ENCODE data around the gene PEPD. TPM values are rescaled to one million over a fixed set of nuclear protein-coding genes. Genes with fewer than 3 reads are reported as not detected.

The PEPD gene
- total RNA-seq, 1 experiment from 2014 or later, result 83.1 TPM

GRCh38 chr19:33487901-33488800, 33.4 kb downstream of the PEPD start (continued):
- TF ChIP-seq ELF4 (CRISPR knock-in tag; IDR thresholded peaks at IDR 0.05; ENCODE audit: low read depth), result no peak
- TF ChIP-seq, protein P1, sequence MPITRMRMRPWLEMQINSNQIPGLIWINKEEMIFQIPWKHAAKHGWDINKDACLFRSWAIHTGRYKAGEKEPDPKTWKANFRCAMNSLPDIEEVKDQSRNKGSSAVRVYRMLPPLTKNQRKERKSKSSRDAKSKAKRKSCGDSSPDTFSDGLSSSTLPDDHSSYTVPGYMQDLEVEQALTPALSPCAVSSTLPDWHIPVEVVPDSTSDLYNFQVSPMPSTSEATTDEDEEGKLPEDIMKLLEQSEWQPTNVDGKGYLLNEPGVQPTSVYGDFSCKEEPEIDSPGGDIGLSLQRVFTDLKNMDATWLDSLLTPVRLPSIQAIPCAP (CRISPR knock-in tag; IDR thresholded peaks at IDR 0.05), result no peak
- TF ChIP-seq ZNF317 (CRISPR knock-in tag; IDR thresholded peaks at IDR 0.05; ENCODE audit: borderline replicate concordance, low read depth), result no peak
- no peak for TF ChIP-seq ZNF425 (CRISPR knock-in tag; conservative IDR thresholded peaks at IDR 0.05)
- no peak for TF ChIP-seq KAT7 (CRISPR knock-in tag; IDR thresholded peaks at IDR 0.05; ENCODE audit: borderline replicate concordance)

- H3K4me3 Mint-ChIP-seq, result no peak overlapping the region
- CTCF ChIA-PET, result interaction anchor here (0.8 to 1.4 kb wide), 2 partner anchors 116 to 291 kb away, joined by 3 to 4 read pairs; no protein-coding TSS in a partner anchor
- H3K36me3 Mint-ChIP-seq, result no peaks in the 10 kb centered on the region; the same call in 1 of the 2 replicates
- H3K27me3 Mint-ChIP-seq (ENCODE audit: low read depth), result no peaks in the 10 kb centered on the region
- no peak for TF ChIP-seq ZNF423 (CRISPR knock-in tag; IDR thresholded peaks at IDR 0.05)
- no peak for TF ChIP-seq ELF4 (CRISPR knock-in tag; IDR thresholded peaks at IDR 0.05; ENCODE audit: low read depth)
- TF ChIP-seq NFYB (CRISPR knock-in tag; conservative IDR thresholded peaks at IDR 0.05; ENCODE audit: low read depth), result no peak
- TF ChIP-seq, protein P2, sequence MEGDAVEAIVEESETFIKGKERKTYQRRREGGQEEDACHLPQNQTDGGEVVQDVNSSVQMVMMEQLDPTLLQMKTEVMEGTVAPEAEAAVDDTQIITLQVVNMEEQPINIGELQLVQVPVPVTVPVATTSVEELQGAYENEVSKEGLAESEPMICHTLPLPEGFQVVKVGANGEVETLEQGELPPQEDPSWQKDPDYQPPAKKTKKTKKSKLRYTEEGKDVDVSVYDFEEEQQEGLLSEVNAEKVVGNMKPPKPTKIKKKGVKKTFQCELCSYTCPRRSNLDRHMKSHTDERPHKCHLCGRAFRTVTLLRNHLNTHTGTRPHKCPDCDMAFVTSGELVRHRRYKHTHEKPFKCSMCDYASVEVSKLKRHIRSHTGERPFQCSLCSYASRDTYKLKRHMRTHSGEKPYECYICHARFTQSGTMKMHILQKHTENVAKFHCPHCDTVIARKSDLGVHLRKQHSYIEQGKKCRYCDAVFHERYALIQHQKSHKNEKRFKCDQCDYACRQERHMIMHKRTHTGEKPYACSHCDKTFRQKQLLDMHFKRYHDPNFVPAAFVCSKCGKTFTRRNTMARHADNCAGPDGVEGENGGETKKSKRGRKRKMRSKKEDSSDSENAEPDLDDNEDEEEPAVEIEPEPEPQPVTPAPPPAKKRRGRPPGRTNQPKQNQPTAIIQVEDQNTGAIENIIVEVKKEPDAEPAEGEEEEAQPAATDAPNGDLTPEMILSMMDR (IDR thresholded peaks at IDR 0.05), result no peak
- no peak for TF ChIP-seq ZNF396 (CRISPR knock-in tag; IDR thresholded peaks at IDR 0.05; ENCODE audit: borderline replicate concordance)
- no peak for TF ChIP-seq SMAD4 (CRISPR knock-in tag; IDR thresholded peaks at IDR 0.05)
- TF ChIP-seq, protein P3, sequence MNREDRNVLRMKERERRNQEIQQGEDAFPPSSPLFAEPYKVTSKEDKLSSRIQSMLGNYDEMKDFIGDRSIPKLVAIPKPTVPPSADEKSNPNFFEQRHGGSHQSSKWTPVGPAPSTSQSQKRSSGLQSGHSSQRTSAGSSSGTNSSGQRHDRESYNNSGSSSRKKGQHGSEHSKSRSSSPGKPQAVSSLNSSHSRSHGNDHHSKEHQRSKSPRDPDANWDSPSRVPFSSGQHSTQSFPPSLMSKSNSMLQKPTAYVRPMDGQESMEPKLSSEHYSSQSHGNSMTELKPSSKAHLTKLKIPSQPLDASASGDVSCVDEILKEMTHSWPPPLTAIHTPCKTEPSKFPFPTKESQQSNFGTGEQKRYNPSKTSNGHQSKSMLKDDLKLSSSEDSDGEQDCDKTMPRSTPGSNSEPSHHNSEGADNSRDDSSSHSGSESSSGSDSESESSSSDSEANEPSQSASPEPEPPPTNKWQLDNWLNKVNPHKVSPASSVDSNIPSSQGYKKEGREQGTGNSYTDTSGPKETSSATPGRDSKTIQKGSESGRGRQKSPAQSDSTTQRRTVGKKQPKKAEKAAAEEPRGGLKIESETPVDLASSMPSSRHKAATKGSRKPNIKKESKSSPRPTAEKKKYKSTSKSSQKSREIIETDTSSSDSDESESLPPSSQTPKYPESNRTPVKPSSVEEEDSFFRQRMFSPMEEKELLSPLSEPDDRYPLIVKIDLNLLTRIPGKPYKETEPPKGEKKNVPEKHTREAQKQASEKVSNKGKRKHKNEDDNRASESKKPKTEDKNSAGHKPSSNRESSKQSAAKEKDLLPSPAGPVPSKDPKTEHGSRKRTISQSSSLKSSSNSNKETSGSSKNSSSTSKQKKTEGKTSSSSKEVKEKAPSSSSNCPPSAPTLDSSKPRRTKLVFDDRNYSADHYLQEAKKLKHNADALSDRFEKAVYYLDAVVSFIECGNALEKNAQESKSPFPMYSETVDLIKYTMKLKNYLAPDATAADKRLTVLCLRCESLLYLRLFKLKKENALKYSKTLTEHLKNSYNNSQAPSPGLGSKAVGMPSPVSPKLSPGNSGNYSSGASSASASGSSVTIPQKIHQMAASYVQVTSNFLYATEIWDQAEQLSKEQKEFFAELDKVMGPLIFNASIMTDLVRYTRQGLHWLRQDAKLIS (CRISPR knock-in tag; IDR thresholded peaks at IDR 0.05; ENCODE audit: borderline replicate concordance), result no peak
- no peak for TF ChIP-seq ZNF671 (CRISPR knock-in tag; IDR thresholded peaks at IDR 0.05)
- TF ChIP-seq ZNF219 (CRISPR knock-in tag; IDR thresholded peaks at IDR 0.05; ENCODE audit: borderline replicate concordance), result no peak
- TF ChIP-seq ATF3 (CRISPR knock-in tag; conservative IDR thresholded peaks at IDR 0.05), result no peak
- DNase-seq (ENCODE audit: low spot score) (no peak), ATAC-seq (no peak)
- peak overlapping the region; percentile 42; the same call in 1 of the 2 replicates for H3K27ac Mint-ChIP-seq
- POLR2A ChIA-PET, result no interaction called here
- H3K9me3 Mint-ChIP-seq, result peaks cover 6% of the 10 kb centered on the region; the same call in 1 of the 2 replicates
- H3K4me1 Mint-ChIP-seq, result no peaks in the 10 kb centered on the region
These were observed 34.4 kb downstream of the PEPD start for GRCh38 chr19:33486936-33487811.

Data from WTC11 (cell line).